Measurements from ENCODE around the gene FABP3. TPM values are rescaled to one million over a fixed set of nuclear protein-coding genes. Genes with fewer than 3 reads are reported as not detected.
"Not testable (repeated sequence)": the region's sequence is repeated elsewhere in the genome, so short reads cannot be mapped to it uniquely, and the experiment has no call there.

Gene FABP3
- total RNA-seq, 1 experiment from 2014 or later: 11.8 TPM

DNA sequence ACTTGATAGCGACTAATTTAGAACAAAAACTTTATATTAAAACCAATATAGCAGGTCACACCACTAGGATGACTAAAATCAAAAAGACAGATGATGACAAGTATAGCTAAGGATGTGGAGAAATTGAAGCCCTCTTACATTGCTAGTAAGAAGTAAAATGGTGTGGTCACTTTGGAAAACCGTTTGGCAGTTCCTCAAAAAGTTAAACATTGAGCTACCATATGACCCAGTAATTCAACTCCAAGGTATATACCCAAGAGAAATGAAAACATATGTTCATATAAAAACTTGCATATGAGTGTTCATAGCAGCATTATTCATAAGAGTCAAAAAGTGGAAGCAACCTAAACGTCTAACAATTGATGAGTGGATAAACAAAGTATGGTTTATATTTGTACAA is 27.1 kb upstream of the FABP3 start:
- DNase-seq (ENCODE audit: low read depth): no peak

DNA sequence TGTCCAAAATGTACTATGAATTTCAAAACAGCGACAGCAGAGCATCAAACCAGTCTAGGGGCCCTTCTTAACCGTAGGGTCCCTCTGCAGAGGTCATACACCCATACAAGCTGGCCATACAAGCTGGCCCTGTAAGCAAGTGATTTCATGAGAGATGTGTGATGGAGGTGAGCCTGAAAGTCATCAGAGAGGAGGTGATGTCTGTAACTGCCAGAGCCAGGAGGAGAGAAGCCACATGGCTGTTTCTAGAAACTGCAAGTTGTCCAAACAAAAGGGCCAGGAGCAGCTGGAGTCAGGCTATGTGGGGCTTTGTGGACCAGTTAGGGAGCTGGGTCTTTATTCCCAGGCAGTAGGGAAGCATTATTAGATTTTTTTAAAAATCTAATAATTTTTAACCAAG is 25.4 kb upstream of the FABP3 start:
- DNase-seq (ENCODE audit: low read depth): no peak

DNA sequence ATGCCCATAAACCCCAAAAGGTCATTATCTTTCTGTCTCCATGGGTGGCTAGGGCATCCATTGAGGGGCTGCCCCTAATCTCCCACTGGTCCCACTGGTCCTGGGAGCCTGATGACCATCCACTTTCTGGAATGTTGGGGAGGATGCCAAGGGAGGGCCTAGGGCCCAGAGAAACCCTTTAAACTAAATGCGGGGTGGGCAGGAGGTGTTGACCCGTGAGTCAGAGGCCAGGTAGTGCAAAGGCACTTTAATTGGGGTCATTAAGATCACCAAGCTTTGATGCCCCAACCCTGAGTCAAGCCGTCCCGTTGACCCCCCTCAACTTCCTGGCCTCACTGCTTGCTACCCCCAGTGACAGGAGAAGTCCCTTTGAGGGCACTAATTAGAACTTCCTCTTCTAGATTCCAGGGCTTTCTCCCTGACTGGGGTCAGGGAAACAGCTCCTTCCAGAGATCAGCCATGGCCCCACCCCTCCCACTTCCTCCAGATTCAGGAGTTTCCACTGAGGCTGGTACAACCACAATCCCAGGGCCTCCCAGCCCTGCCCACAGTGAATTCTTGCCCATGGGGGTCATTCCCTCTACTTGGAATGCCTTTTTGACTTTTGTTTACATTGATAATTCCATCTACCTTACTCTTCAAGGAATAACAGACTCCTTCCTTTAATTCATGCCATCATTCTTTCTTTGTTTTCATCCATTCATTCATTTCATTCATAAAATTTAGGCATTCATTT is 24.7 kb upstream of the FABP3 start:
- peak; percentile 92 for DNase-seq (ENCODE audit: low read depth)

DNA sequence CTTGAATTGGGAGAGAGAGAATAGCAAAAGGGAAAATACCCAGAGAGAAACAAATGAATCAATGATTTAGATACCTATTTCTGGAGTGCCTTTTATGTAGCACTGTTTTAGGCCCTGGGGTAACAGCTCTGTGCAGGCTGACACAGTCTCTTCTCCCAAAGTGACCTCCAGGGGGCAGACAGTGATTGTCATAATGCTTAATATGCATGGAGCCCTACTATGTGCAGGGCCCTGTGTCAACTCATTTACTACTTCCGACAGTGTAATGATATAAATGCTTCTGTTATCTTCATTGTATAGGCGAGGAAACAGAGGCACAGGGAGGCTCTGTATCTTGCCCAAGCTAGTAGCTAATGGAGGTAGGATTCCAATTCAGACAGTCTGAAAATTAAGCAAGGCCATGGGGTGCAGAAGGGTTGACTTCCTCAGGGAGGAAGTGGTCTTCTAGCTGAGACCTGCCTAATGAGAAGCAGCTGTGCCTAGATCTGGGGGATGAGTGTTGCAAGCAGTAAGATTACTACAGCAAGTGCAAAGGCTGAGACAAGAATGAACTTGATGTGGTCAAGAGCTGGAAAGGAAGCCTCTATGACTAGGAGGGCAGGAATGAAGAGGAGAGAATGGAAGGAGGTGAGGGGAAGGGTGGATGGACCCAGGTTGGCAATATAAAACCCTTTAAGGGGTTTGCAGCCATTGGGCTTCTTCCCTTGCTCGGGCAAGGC is 23.9 kb upstream of the FABP3 start:
- DNase-seq (ENCODE audit: low read depth): peak; percentile 99

DNA sequence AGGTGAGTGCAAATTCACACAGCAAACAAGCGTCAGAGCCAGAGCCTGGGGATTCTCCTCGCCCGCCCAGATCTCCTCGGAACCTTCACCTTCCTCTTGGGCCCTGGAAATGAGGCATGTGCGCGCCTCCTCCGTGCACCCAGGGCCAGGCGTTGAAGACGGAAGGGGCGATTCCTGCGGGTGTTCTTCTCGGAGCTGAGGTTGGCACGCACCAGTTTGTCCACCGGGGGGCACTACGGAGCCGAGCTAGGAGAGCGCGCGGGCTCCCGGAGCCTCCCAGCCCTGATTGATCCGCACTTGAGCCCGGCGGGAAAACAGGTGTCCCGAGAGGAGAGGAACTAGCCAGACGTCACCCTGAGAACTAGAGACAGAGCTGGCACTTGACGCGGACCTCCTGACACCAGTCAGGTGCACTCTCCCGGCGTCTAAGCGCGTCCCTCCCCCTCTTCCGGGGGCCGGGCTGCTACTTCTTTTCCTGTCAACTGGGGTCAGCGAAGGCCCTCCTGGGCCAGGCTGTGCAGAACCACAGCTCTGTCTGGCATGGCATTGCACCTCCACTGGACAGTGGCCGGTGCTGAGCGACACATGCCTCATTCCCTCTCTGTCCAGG is 21.8 kb upstream of the FABP3 start:
- DNase-seq (ENCODE audit: low read depth): peak; percentile 84

DNA sequence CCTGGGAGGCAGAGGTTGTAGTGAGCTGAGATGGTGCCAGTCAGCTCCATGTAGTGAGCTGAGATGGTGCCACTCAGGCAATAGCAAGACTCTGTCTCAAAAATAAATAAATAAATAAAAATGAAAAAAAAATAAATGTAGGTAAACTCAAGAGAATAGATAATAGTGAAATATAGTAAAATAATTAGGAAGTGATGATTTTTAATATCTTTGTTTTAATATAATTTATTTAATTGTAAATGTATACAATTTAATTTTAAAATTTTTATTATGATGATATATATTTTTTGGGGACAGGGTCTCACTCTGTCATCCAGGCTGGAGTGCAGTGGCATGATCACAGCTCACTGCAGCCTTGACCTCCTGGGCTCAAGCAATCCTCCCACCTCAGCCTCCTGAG is 20.6 kb upstream of the FABP3 start:
- no peak for DNase-seq (ENCODE audit: low read depth)

DNA sequence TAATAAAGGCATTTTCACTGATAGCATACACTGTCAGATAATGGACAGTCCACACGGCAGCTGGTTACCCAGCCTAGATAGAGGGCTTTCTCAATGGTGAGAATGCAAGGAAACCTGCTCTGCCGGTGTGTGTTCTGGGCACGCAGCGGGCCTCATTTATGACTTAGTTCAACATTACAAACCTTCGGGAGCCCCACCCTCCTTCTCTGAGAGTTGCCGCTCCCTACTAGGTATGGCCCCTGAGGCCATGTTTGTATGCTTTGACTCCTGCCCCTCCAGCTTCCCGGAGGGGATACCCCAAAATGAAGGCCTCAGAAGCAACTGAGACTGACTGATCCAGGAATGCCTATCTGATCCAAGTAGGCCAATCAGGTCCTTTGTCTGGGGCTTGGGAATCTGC is 17.2 kb upstream of the FABP3 start:
- DNase-seq (ENCODE audit: low read depth): no peak

DNA sequence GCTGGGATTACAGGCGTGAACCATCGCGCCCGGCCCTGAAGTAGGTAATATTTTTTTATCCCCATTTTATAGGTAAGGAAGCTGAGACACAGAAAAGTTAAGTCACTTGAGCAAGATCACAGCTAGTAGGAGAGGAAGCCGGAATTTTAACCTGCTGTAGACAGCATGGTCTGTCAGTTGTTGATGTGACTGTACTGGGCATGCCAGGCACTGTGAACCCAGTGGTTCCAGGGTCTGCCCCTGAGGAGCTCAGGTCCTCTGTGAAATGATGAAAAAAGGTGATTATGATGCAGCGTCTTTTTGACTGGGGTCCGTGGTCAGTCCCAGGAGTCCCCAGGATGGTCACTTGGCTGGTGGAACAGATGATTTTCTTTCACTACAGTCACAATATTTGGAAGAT is 16.7 kb upstream of the FABP3 start:
- DNase-seq (ENCODE audit: low read depth): no peak

DNA sequence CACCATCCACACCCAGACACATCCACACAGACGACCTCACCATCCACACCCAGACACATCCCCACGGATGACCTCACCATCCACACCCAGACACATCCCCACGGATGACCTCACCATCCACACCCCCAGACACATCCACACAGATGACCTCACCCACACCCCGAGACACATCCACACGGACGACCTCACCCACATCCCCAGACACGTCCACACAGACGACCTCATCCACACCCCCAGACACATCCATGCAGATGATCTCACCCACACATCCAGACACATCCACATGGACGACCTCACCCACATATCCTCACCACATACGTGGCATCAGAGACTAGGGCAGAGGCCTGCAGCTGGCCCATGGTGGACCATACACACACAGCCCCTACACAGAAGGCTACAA is 14.7 kb upstream of the FABP3 start:
- no peak for DNase-seq (ENCODE audit: low read depth)

DNA sequence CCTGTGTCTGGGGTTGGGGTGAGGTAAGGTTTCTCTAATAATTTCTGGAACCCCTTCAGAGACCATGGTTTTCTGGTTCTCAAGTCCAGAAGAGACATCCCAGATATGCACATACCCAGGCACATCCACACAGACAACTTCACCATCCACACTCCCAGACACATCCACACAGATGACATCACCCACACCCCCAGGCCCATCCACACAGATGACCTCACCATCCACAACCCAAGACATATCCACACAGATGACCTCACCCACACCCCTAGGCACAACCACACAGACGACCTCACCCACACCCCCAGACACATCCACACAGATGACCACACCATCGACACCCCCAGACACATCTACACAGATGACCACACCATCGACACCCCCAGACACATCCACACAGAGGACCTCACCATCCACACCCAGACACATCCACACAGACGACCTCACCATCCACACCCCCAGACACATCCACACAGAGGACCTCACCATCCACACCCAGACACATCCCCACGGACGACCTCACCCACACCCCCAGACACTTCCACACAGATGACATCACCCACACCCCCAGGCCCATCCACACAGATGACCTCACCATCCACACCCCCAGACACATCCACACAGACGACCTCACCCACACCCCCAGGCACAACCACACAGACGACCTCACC is 13.8 kb upstream of the FABP3 start:
- DNase-seq (ENCODE audit: low read depth): not testable (repeated sequence)

DNA sequence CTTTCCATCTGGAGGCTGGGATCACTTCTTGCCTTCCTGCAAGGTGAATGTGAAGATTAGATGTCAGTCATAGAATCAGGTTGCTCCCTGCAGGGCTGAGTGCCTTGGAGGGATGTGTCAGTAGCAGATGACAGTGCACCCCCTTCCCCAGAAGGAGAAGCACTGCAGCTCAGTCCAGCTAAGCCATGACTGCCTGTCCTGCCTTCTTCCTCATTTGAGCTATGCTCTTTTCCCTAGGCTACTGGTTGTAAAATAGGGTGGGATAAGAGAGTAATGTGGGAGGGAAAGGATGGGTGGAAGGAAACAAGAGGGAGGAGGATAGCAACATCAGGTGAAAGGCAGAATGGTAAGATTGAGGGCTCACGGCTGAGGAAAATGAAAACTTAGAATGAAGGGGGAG is 11.1 kb upstream of the FABP3 start:
- DNase-seq (ENCODE audit: low read depth): no peak

DNA sequence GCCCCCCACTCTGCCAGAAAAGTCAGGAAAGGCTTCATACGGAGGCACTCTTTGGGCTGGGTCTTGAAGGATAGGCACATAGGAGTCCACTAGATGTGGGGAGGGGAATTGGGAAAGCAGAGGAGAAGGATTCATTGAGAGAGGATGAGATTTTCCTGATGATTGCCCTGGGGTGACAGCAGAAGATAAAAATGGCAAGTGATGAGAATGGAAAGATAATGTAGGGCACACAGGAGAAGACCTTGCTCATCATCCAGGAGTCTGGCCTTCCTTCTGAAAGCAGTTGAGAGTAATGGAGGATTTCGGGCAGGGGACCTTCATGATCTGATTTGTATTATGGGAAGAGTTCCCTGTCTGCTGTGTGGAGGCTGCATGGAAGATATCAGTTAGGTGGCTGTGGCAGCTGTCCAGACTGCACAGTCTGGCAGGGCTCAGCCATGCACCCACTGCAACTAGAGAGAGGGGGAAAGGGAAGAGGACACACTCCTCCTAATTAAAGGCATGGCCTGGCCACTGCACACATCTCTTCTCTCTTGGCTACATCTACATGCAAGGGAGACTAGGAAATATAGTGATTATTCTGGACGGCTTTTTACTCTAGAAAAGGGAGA is 9.6 kb upstream of the FABP3 start:
- DNase-seq (ENCODE audit: low read depth): no peak

DNA sequence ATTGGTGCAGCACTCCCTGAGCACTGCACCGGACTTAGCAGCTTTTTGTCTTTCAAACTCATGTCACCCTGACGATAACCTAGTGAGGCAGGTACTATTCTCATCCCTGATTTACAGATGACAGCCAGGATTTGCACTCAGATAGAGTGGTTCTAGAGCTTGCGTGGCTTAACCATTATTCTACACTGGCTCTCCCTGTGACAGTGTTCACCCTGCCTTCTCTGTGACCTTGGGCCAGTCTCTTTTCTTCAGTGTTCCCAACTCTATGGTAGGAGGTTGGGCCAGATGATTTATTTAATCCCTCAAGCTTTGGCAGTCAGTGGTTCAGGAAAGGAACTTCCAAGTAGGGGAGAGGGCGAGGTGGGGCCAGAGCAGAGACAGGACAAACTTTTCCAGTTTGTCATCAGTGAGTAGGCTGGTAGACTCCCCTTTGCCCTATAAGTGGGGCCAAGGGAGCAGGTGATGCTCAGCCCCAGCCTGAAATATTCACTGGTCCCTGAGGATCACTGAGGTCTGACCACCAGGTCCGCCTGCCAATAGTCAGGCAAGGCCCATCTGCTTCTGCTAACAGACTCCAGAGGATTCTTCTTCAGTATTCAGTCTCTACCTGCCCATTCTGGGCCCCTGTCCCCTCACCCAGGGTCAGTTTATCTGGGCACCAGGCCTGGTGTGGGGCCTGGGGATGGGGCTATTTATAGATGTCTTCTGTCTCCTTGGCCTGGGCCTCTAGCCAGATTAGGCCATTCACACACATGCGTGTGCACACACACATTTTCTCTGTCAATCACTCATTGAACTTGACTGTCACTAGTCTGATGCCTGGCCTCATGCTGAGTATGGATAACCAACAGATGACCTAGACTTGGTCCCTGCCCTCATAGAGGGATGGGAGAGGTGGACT is 8.8 kb upstream of the FABP3 start:
- DNase-seq (ENCODE audit: low read depth): no peak

DNA sequence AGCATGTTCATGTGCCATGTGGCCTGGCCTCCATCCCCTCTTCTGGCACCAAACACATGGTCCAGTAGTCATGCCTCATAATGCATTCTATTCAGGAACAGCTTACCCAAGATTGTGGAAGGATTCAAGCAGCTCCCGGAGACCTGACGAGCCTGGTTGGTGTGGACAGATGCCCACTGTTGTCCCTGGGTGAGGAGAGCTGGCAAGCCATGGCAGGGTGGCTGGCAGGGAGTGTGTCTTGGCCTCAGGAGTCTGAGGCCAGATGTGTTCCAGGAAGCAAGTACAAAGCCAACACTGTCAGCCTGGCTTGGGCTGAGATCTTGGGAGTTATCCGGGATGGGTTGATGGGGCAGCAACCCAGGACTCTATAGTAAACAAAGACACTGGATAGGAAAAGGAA is 7.3 kb upstream of the FABP3 start:
- DNase-seq (ENCODE audit: low read depth): no peak

DNA sequence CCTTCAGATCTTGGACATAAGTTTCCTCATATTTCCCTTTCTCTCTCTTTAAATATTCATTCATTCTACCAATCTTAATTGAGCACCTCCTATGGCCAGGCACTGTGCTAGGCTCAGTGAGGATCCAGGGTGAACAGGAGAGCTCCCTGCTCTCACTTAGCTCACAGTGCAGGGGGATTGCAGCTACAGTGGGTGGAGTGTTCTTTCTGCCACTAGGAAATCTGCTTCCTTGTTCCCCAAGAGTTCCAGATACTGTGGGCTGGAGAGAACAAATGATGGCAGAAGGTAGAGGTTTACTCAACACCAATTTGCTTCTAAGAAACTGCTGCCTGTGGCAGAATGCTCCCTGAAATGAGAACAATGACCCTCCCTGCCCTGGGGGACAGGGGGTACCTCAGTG is 5.1 kb upstream of the FABP3 start:
- no peak for DNase-seq (ENCODE audit: low read depth)

DNA sequence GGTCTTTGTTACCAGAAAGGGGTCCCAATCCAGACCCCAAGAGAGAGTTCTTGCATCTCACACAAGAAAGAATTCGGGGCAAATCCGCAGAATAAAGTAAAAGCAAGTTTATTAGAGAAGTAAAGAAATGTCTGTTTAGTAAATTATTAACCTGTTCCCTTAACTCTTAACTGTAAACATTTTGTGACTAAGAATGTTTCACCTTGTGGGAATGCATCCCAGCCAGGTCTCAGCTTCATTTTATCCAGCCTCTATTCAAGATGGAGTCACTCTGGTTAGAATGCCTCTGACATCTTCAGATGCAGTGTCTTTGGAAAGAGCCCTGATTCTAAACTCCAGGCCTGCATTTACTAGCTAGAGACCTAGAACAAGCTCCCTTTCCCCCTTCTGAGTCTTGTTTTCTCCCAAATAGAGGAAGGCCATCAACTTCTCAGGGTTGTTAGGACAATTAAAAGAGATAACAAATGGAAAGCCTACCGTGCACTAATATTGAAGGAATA is 4.5 kb upstream of the FABP3 start:
- DNase-seq (ENCODE audit: low read depth): no peak

DNA sequence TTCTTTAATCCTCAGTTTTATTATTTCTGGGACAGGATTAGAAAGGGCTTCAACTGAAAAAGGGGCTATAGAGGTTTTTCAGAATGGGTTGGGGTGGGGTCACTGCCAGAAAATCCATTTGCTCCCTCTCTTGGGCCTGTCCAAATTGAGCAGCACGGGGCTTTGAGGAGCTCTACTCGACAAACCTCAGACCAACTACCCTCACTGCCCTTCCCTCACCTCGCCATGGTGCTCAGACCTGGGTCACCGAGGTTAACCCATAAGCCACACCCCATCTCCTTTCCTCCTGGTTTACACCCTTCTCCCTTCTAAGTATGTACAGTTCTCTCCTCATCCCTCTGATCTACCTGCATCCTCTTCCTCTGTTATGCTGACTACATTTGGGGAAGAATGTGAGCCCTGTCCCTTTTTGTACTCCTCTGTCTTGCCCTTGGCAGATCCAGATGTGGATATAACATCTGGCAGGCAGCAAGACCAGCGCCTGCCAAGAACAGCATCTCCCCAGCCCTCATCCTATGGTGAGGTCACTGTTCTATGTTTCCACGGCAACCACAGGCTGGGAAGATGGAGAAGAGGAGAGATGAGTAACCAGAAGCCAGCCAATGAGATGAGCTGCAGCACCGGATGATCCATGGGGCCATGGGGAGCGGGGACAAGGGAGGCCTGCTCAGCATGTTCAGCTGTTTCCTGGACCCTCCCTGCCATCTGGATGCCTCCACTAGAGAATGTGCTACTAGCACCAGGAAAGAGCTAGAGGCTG is 3.7 kb upstream of the FABP3 start:
- peak; percentile 95 for DNase-seq (ENCODE audit: low read depth)

DNA sequence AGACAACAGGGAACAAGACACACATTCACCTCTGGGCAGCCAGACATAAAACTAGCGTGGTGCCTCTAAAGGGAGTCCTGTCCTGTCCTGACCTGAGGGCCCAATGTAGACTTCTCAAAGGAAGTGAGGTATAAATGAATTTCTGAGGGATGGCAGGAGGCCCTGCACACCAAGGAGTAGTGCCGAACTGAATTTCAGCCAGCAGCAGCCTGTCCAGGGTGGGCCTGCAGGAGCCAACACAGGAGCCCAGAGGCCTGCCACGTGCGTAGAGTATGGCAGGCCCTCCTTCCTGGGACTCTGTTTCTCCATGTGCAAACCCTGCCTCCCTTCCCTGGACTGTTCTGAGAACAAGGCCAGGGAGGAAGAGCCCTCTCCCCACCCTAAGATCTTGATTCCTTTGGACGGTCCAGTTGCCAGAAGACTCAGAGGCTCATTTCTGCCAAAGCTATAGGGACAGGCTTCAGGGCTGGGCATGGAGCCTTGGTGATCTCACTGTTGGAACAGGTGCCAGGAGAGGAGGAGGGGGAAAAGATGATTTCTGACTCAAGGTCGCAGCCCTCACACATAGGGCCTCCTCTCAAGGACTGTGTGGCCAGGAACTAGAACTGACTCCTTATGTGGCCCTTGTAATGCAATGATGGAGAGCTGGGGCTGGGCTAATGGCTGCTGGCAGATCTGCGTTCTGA is 1.8 kb upstream of the FABP3 start:
- DNase-seq (ENCODE audit: low read depth): peak; percentile 33

DNA sequence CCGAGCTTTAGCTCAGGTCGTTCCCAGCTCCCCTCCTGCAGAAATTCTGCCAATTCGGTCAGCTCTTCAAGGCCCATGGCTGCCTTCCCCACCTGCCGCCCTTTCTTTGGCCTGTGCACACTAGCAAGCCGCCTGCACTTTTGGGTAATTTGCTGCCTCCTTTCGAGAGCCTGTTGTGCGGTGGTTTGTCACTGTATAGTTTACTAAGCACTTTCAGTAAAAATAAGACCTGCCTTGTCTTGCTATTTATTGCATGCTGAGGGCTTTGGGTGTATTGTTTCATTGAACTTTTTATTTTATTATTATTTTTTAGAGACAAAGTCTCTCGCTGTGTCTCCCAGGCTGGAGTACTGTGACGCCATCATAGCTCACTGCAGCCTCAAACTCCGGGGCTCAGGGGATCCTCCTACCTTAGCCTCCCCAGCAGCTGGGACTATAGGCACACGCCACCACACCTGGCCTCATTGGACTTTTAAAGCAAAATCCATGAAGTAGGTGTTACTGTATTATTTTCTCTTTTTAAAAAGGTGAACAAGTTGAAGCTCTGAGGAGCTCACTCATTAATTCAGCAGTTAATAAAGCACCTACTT is 1.1 kb upstream of the FABP3 start:
- no peak for DNase-seq (ENCODE audit: low read depth)
